Measurements from ENCODE around the gene PAIP1. TPM values are rescaled to one million over a fixed set of nuclear protein-coding genes. Genes with fewer than 3 reads are reported as not detected.
"Not testable (repeated sequence)": the region's sequence is repeated elsewhere in the genome, so short reads cannot be mapped to it uniquely, and the experiment has no call there.

The PAIP1 gene
- polyA plus RNA-seq, 3 donors from 2014 or later: 28.4 to 30.3 (median 29.4) TPM

DNA sequence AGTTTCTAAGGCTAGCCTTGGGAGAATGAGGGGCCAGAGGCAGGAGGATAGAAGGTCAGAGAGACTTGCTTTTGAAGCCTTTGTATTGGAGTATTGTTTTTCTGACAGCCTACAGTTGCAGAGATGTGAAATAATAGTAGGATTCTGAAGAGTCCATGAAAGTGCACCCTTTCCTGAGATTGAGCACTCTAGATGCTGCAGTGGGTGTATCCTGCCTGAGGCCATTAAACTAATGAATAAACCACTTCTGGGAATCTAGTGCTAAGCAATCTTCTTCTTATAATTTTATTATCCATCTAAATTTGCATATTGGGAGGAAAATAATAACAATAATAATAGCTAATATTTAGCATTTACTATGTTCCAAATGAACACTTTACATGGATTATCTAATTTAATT is 26.8 kb upstream of the PAIP1 start:
- H3K4me1 Mint-ChIP-seq: peaks cover 0 to 1% of the 10 kb centered on the region in 2 donors
- DNase-seq: no peak
- H3K36me3 Mint-ChIP-seq: peaks cover 3 to 12% (median 10%) of the 10 kb centered on the region in 3 donors
- no peak overlapping the region for H3K4me3 Mint-ChIP-seq
- no peaks in the 10 kb centered on the region for H3K9me3 Mint-ChIP-seq
- H3K27me3 Mint-ChIP-seq (ENCODE audit: low read depth in 3 of 3): peaks cover 0 to 2% (median 0%) of the 10 kb centered on the region in 3 donors
- no peak overlapping the region for H3K27ac Mint-ChIP-seq

DNA sequence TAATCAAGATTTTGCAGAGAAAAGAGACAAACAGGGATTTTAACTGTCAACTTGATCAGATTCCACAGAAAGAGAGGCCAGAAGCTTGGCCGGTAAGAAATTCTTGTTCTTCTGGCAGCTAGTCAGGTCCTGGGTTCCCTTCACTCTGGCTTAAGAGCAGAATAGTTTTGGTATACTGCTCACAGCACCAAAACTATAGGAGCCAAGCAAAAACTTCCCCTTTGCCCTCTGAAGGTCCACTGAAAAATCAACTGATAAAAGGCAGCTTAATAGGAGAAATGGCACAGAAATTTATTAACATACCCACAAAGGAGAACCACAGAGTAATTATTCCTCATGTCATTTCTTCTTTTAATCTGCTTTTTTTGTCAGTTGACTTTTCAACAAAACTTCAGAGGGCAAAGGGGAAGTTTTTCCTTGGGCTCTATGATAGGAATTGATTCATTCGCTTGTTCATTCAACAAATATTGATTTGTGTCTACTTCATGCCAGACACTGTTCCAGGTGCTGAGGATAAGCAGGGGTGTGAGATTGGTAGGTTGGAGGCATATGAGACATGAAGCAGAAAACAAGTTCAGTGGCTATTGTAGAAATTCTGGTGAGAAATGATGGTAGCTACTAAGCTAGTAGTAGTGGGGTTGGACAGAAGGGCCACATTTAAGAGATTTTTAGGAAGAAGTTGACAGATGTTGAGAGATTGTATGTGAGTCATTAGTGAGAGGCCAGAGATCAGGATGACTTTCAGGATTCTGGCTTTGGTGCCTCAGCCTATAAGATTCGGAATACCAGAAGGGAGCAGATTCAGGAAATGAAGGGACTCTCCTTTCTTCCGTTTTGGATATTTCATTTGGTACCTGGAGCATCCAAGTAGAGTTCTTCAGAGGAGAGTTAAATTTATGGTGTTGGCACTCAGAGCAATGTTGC is 25.5 kb upstream of the PAIP1 start:
- Mint-ChIP-seq H3K36me3 (peaks cover 0 to 12% (median 10%) of the 10 kb centered on the region in 3 donors), H3K27me3 (ENCODE audit: low read depth in 3 of 3) (peaks cover 0 to 2% (median 0%) of the 10 kb centered on the region in 3 donors), H3K9me3 (no peaks in the 10 kb centered on the region), H3K27ac (peak overlapping the region in 1 of 6 donors; percentile 12), H3K4me1 (peaks cover 0 to 1% of the 10 kb centered on the region in 2 donors), H3K4me3 (no peak overlapping the region)
- no peak for DNase-seq

DNA sequence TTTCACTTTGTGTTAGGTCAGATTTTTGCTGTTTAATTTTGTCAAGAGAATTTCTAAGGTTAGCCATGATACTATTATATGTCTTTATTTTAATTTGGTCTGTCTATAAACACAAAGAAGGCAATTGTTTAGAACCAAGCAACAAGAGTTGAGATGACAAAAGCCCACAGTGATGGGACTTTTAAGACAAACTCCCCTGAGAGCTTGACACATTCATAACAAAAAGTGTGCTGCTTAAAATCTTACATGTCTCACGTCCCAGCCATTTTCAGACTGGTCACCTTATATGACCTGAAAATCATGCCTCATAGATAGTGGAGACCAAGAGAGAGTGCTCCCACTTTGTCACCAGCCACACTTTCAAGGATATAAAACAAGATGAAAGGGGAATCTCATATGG is 24.5 kb upstream of the PAIP1 start:
- peaks cover 2 to 17% (median 5%) of the 10 kb centered on the region in 3 donors for H3K36me3 Mint-ChIP-seq
- no peak for DNase-seq
- no peaks in the 10 kb centered on the region for H3K9me3 Mint-ChIP-seq
- no peak overlapping the region for H3K4me3 Mint-ChIP-seq
- H3K4me1 Mint-ChIP-seq: peaks cover 0 to 1% of the 10 kb centered on the region in 2 donors
- peaks cover 0 to 2% (median 0%) of the 10 kb centered on the region in 3 donors for H3K27me3 Mint-ChIP-seq (ENCODE audit: low read depth in 3 of 3)
- no peak overlapping the region for H3K27ac Mint-ChIP-seq

DNA sequence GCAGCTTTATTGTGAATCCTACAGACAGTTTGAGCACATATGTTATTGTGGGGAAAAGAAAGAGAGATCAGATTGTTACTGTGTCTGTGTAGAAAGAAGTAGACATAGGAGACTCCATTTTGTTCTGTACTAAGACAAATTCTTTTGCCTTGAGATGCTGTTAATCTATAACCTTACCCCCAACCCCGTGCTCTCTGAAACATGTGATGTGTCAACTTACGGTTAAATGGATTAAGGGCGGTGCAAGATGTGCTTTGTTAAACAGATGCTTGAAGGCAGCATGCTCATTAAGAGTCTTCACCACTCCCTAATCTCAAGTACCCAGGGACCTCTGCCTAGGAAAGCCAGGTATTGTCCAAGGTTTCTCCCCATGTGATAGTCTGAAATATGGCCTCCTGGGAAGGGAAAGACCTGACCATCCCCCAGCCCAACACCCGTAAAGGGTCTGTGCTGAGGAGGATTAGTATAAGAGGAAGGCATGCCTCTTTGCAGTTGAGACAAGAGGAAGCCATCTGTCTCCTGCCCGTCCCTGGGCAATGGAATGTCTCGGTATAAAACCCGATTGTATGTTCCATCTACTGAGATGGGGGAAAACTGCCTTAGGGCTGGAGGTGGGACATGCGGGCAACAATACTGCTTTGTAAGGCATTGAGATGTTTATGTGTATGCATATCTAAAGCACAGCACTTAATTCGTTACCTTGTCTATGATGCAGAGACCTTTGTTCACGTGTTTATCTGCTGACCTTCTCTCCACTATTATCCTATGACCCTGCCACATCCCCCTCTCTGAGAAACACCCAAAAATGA is 23.7 kb upstream of the PAIP1 start:
- H3K9me3 Mint-ChIP-seq; H3K27ac Mint-ChIP-seq; H3K27me3 Mint-ChIP-seq (ENCODE audit: low read depth in 3 of 3); H3K4me1 Mint-ChIP-seq; H3K4me3 Mint-ChIP-seq; DNase-seq: not testable (repeated sequence)
- H3K36me3 Mint-ChIP-seq: peaks cover 3 to 22% (median 9%) of the 10 kb centered on the region in 3 donors

DNA sequence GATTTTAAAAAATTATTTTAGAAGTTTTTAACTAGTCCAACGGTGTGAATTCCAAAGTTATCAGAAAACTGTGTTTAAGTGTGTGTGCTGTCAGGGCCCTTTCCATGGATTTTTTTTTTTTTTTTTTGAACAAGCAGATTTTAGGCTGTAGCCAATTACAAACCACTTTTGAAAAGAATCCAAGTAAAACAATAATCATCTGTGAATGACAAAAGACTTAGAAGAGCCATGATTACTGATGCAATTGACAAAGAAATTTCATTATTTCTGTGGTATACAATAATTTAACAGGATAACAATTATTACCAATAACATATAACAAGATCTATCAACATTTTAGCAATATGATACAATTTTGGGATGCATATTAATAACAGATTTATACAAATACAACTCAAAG is 16.2 kb upstream of the PAIP1 start:
- Mint-ChIP-seq H3K4me1 (no peaks in the 10 kb centered on the region), H3K27ac (no peak overlapping the region), H3K27me3 (ENCODE audit: low read depth in 3 of 3) (no peaks in the 10 kb centered on the region), H3K9me3 (no peaks in the 10 kb centered on the region), H3K36me3 (peaks cover 3 to 16% (median 13%) of the 10 kb centered on the region in 3 donors), H3K4me3 (no peak overlapping the region)
- DNase-seq: no peak

DNA sequence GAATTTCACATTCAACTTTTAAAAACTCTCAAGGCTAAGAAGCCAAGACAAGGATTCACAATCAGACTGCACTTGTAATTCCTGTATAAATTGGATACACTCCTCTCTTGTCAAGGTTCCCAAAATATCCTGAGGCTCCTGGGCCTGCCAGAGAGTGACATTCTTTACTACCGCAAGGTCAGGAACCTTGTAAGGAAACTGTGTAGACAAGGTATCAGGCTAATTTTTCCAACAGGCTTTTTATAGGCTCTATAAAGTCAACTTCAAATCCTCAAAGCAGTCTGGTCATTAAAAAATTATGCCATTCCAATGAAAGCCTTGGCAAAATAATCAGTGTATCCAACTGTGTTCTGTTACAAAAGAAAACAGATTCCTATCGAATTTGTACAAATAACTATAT is 15.5 kb upstream of the PAIP1 start:
- Mint-ChIP-seq H3K36me3 (peaks cover 3 to 16% (median 13%) of the 10 kb centered on the region in 3 donors), H3K9me3 (no peaks in the 10 kb centered on the region), H3K27me3 (ENCODE audit: low read depth in 3 of 3) (no peaks in the 10 kb centered on the region), H3K4me1 (no peaks in the 10 kb centered on the region), H3K4me3 (no peak overlapping the region), H3K27ac (no peak overlapping the region)
- no peak for DNase-seq

DNA sequence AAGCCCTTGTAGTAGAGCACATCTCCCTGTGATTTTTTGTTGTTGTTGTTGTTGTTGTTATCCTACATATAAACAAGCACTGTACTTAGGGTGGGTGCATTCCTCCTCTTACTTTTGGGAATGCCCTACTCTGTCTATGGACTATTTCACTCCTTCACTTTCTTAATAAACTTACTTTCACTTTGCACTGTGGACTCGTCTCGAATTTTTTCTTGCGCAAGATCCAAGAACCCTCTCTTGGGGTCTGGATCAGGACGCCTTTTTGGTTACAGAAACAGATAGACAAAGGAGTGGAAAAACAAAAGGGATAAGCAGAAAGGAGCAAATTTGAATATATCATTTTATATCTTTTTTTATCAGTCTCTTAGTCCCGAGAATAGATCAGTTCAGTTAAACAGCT is 14.4 kb upstream of the PAIP1 start:
- DNase-seq: no peak
- no peaks in the 10 kb centered on the region for H3K4me1 Mint-ChIP-seq

DNA sequence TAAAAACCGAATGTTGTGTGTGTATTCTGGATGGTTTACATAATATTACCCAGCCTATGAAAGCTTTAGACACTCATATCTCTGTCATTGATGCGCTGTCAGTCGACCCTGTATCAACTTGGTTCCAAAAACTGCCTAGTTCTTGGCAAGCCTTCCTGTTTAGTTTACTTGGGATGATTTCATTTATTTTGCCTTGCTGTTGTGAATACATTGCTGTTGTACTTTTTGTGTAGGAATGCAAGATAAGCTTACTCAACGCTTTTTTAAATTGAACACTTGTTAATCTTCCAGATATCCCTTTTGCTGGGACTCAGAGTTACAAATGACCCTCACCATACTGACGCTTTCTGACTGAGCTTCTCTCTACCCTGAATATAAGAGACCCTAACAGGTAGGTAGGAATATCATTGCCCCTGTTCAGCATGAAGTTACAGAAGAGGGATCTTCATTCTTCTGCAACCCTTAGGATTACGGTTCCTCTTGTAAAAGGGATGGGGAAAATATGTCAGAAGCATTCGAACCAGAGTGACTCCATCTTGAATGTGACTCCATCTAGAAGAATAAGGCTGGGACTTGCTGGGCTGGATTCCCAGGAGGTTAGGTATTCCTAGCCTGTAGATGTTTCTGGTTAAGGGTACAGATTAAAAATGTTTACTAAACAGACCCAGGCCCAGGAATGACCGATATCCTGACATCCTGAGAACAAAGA is 13.7 kb upstream of the PAIP1 start:
- H3K9me3 Mint-ChIP-seq: no peaks in the 10 kb centered on the region
- no peaks in the 10 kb centered on the region for H3K4me1 Mint-ChIP-seq
- DNase-seq: no peak
- no peak overlapping the region for H3K27ac Mint-ChIP-seq
- no peak overlapping the region for H3K4me3 Mint-ChIP-seq
- H3K36me3 Mint-ChIP-seq: peaks cover 0 to 9% (median 4%) of the 10 kb centered on the region in 3 donors
- peaks cover 0 to 5% (median 0%) of the 10 kb centered on the region in 3 donors for H3K27me3 Mint-ChIP-seq (ENCODE audit: low read depth in 3 of 3)

More for the DNA sequence above, 14.4 kb upstream of the PAIP1 start:
- Mint-ChIP-seq H3K9me3 (no peaks in the 10 kb centered on the region), H3K27ac (peak overlapping the region in 1 of 6 donors; percentile 38), H3K36me3 (peaks cover under 1 to 13% (median 8%) of the 10 kb centered on the region in 3 donors), H3K27me3 (ENCODE audit: low read depth in 3 of 3) (peaks cover 0 to 5% (median 0%) of the 10 kb centered on the region in 3 donors), H3K4me3 (no peak overlapping the region)

DNA sequence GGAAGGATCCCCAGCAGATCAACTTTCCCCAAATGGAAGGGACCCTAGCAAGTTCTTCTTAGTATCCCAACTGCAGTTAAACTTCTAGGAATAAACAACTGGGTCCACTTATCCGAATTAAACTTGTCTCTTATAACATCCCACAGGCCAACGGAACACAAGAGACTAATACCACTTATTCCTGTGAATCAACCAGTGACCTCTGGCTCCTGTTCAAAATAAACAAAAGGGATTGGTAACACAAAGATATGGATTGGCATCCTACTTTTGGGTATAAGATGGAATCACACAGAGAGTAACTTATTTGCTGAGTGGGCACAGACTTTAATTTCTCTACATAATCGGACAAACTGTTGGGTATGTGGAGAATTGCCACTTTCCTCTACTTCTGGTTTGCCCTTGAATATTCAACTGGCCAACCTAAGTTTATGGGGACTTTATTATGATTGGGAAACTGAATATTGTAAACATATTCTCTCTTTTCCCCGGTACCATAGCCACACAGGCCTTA is 12.4 kb upstream of the PAIP1 start:
- Mint-ChIP-seq H3K27me3 (ENCODE audit: low read depth in 3 of 3) (peaks cover 0 to 5% (median 0%) of the 10 kb centered on the region in 3 donors), H3K9me3 (no peaks in the 10 kb centered on the region), H3K36me3 (no peaks in the 10 kb centered on the region), H3K4me3 (no peak overlapping the region), H3K4me1 (no peaks in the 10 kb centered on the region), H3K27ac (no peak overlapping the region)
- DNase-seq: no peak

DNA sequence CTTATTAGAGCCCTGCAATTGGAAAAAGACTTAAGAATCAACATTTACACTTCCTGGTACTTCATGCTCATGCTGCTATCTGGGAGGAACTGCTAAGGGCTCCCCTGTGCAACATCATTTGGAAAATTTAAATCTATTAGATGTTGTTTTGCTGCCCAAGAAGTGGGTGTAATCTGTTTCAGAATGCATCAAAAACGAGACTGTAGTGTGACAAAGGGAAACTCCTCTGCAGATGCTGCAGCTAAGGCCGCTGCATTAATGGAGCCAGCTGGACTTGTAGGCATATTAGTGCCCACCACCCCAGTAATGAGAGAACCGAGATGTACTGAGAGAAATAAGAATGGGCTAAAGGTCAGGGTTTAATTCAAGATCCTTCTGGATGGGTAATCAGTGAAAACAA is 11.1 kb upstream of the PAIP1 start:
- DNase-seq: no peak
- Mint-ChIP-seq H3K4me3 (no peak overlapping the region), H3K27me3 (ENCODE audit: low read depth in 3 of 3) (peaks cover 0 to 5% (median 0%) of the 10 kb centered on the region in 3 donors), H3K27ac (no peak overlapping the region), H3K36me3 (no peaks in the 10 kb centered on the region), H3K9me3 (no peaks in the 10 kb centered on the region), H3K4me1 (no peaks in the 10 kb centered on the region)

DNA sequence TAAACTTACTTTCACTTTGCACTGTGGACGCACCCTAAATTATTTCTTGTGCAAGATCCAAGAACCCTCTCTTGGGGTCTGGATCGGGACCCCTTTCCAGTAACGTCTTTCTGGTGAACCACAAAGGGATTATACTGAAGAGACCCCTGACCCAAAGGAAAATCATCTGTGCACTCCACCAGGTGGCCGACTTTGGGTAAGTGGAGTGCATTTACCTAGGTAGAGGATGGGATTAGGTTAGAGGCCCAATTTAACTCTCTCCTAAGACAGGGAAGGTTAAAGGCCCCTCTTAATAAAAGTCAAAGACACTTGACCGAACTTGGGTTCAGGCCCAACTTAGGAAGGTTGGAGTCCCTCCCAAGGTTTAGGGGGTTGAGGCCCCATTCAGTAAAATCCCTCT is 8.2 kb upstream of the PAIP1 start:
- Mint-ChIP-seq H3K27me3 (ENCODE audit: low read depth in 3 of 3) (peaks cover 0 to 5% (median 0%) of the 10 kb centered on the region in 3 donors), H3K4me3 (no peak overlapping the region), H3K9me3 (no peaks in the 10 kb centered on the region), H3K36me3 (no peaks in the 10 kb centered on the region), H3K4me1 (no peaks in the 10 kb centered on the region), H3K27ac (no peak overlapping the region)
- DNase-seq: no peak

DNA sequence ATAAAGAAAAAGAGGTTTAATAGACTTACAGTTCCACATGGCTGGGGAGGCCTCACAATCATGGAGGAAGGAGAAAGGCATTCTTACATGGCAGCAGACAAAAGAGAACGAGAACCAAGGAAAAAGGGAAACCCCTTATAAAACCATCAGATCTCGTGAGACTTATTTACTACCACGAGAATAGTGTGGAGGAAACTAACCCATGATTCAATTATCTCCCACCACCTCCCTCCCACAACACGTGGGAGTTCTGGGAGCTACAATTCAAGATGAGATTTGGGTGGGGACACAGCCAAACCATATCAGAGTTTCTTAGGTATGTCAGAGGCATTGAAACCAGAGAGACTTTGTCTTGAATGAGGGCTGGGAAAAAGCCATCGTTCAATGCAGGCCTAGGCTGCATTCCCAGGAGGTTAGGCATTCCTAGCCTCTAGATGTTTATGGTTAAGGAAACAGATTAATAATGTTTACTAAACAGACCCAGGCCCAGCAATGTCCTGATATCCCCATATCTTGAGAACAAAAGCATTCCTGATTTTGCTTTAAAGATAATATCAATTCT is 7.5 kb upstream of the PAIP1 start:
- DNase-seq: no peak
- Mint-ChIP-seq H3K9me3 (no peaks in the 10 kb centered on the region), H3K4me3 (no peak overlapping the region), H3K4me1 (no peaks in the 10 kb centered on the region), H3K27ac (no peak overlapping the region), H3K27me3 (ENCODE audit: low read depth in 3 of 3) (peaks cover 0 to 5% (median 0%) of the 10 kb centered on the region in 3 donors), H3K36me3 (no peaks in the 10 kb centered on the region)

DNA sequence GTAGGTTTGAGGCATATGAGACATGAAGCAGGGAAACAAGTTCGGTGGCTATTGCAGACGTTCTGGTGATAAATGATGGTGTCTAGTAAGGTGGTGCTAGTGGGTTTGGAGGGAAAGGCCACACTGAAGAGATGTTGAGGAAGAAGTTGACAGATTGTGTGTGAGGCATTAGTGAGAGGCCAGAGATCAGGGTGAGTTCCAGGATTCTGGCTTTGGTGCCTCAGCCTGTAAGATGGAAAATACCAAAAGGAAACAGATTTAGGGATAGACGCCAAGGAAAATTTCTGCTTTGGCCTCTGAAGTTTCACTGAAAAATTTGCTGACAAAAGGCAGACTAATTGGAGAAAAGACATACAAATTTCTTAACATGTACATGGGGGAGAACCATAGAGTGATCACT is 6.4 kb upstream of the PAIP1 start:
- H3K27ac Mint-ChIP-seq: no peak overlapping the region
- DNase-seq: no peak
- H3K27me3 Mint-ChIP-seq (ENCODE audit: low read depth in 3 of 3): peaks cover 0 to 5% (median 0%) of the 10 kb centered on the region in 3 donors
- H3K4me3 Mint-ChIP-seq: no peak overlapping the region
- H3K4me1 Mint-ChIP-seq: no peaks in the 10 kb centered on the region
- H3K36me3 Mint-ChIP-seq: no peaks in the 10 kb centered on the region
- no peaks in the 10 kb centered on the region for H3K9me3 Mint-ChIP-seq

All from immature natural killer cell (primary cell).